Esophagus muscularis mucosa (tissue), 4 donors: ENCODE data around the gene RPA3.

Experiments
- EP300 ChIP-seq: sonication (generic); formaldehyde crosslinking; IDR thresholded peaks from one replicate; pipeline ENCODE4 v1.6.1; 2017; ENCODE audit warnings: antibody characterized with exemption
- POLR2A ChIP-seq: fragments of 450-650 bp; IDR thresholded peaks from one replicate; pipeline ENCODE4 v1.6.1; 2017; ENCODE audit warnings: antibody characterized with exemption, moderate library complexity, mild to moderate bottlenecking, low read depth
- POLR2AphosphoS5 ChIP-seq, 2 donors: sonication (generic); formaldehyde crosslinking; IDR thresholded peaks; one replicate each; pipeline ENCODE4 v1.6.1; 2017; ENCODE audit warnings: antibody characterized with exemption in 2 of 2
- TF ChIP-seq, protein P1 (sequence below), 3 experiments: fragments of 200-600 bp in 2 of 3; fragments of 450-650 bp in 1 of 3; sonication (generic) in 2 of 3; IDR thresholded peaks; one replicate each; pipeline ENCODE4 v1.5.1; 2017 to 2019; ENCODE audit warnings: antibody characterized with exemption in 3 of 3, mild to moderate bottlenecking in 2 of 3, moderate library complexity in 1 of 3

DNA sequence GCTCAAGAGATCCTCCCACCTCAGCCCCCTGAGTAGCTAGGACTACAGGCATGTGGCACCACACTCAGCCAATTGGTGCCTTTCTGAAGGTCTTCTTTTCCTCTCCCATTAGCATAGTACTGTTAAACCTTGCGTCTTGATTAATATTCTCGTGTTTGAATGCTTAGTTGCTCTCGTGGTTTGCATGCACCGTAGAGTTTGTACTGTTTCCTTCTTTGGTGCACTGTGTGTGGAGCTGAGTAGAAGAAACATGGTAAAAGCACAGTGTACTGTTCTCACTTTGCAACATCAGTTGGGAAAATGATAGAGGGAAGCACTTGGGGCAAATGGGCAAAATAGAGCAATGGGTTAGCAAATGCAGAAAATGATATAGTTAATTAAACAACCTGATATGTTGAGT lies 27.6 kb upstream of the RPA3 start:
- no peak for TF ChIP-seq EP300
- no peak for TF ChIP-seq POLR2A
- TF ChIP-seq, protein P1, sequence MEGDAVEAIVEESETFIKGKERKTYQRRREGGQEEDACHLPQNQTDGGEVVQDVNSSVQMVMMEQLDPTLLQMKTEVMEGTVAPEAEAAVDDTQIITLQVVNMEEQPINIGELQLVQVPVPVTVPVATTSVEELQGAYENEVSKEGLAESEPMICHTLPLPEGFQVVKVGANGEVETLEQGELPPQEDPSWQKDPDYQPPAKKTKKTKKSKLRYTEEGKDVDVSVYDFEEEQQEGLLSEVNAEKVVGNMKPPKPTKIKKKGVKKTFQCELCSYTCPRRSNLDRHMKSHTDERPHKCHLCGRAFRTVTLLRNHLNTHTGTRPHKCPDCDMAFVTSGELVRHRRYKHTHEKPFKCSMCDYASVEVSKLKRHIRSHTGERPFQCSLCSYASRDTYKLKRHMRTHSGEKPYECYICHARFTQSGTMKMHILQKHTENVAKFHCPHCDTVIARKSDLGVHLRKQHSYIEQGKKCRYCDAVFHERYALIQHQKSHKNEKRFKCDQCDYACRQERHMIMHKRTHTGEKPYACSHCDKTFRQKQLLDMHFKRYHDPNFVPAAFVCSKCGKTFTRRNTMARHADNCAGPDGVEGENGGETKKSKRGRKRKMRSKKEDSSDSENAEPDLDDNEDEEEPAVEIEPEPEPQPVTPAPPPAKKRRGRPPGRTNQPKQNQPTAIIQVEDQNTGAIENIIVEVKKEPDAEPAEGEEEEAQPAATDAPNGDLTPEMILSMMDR (IDR thresholded peaks at IDR 0.05), result no peak
- TF ChIP-seq POLR2AphosphoS5 (IDR thresholded peaks at IDR 0.05), result no peak
